H1 (cell line): ENCODE data around the gene FMNL2. TPM values are rescaled to one million over a fixed set of nuclear protein-coding genes. Genes with fewer than 3 reads are reported as not detected.
"Not testable (repeated sequence)": the region's sequence is repeated elsewhere in the genome, so short reads cannot be mapped to it uniquely, and the experiment has no call there.

Experiments used
- CTCF ChIA-PET: fragments of 300-600 bp; sonication (Branson Sonifier 250); formaldehyde crosslinking; loops from one replicate; lab custom pipeline; 2021; ENCODE audit not compliant: partially characterized antibody; lab: Charles Lee
- POLR2A ChIA-PET: fragments of 300-600 bp; sonication (Branson Sonifier 250); formaldehyde crosslinking; loops from one replicate; lab custom pipeline; 2021; ENCODE audit warnings: inconsistent platforms; ENCODE audit not compliant: partially characterized antibody; lab: Charles Lee
- DNase-seq, 2 experiments: peaks; one replicate each; pipeline versions ENCODE4 v3.0.0 to v3.0.0-alpha.2; 2010 to 2022; ENCODE audit warnings: low spot score in 2 of 2, low read depth in 1 of 2, mixed read lengths in 1 of 2
- FAIRE-seq: peaks from 2 replicates; lab custom pipeline; 2011; peaks lifted over from hg19 to GRCh38; lab: Jason Lieb, UNC
- H2AFZ ChIP-seq: 2 replicates; pipeline ENCODE4 v1.8.1; 2012; ENCODE audit warnings: low read length, inconsistent platforms
- H2AK5ac ChIP-seq: 2 replicates; pipeline ENCODE4 v1.6.1; 2013; ENCODE audit warnings: low read depth, low read length
- H2BK120ac ChIP-seq: replicated peaks from 2 replicates; pipeline ENCODE3; 2013; ENCODE audit warnings: low read depth, low read length, inconsistent platforms
- H2BK12ac ChIP-seq: 2 replicates; pipeline ENCODE4 v1.6.1; 2013; ENCODE audit warnings: low read depth, low read length
- H2BK15ac ChIP-seq: 2 replicates; pipeline ENCODE4 v1.6.1; 2013; ENCODE audit warnings: low read length
- H2BK20ac ChIP-seq: 2 replicates; pipeline ENCODE4 v1.6.1; 2013; ENCODE audit warnings: low read length
- H2BK5ac ChIP-seq: 2 replicates; pipeline ENCODE4 v1.6.1; 2013; ENCODE audit warnings: low read depth, low read length
- H3K14ac ChIP-seq: 2 replicates; pipeline ENCODE4 v1.6.1; 2013; ENCODE audit warnings: inconsistent platforms; ENCODE audit not compliant: insufficient read length
- H3K18ac ChIP-seq: 2 replicates; pipeline ENCODE4 v1.6.1; 2013; ENCODE audit warnings: low read length; ENCODE audit errors: extremely low read depth
- H3K23ac ChIP-seq: 2 replicates; pipeline ENCODE4 v1.6.1; 2013; ENCODE audit warnings: inconsistent platforms; ENCODE audit not compliant: insufficient read length
- H3K23me2 ChIP-seq: 2 replicates; pipeline ENCODE4 v1.6.1; 2013; ENCODE audit warnings: low read depth, low read length
- H3K27ac ChIP-seq: 2 replicates; pipeline ENCODE4 v1.6.1; 2011; ENCODE audit warnings: low read depth, low read length, inconsistent platforms
- H3K27me3 ChIP-seq, 4 experiments: replicated peaks in 1 of 4; 1 replicate in 1 of 4; 2 replicates in 3 of 4; pipeline versions ENCODE4 v1.6.1 to v1.8.1; 2011 to 2013; ENCODE audit warnings: low read length in 3 of 4, mild to moderate bottlenecking in 3 of 4, inconsistent platforms in 2 of 4, mixed read lengths in 2 of 4, moderate library complexity in 1 of 4; ENCODE audit not compliant: control insufficient read depth in 3 of 4, insufficient read depth in 3 of 4; ENCODE audit errors: extremely low read depth in 1 of 4
- H3K36me3 ChIP-seq, 4 experiments: 2 replicates each; pipeline versions ENCODE4 v1.6.1 to v1.8.1; 2011 to 2013; ENCODE audit warnings: mild to moderate bottlenecking in 4 of 4, low read length in 3 of 4, moderate library complexity in 2 of 4, control low read depth in 1 of 4, inconsistent platforms in 1 of 4; ENCODE audit not compliant: insufficient read depth in 4 of 4, control insufficient read depth in 2 of 4
- H3K4ac ChIP-seq: replicated peaks from 2 replicates; pipeline ENCODE3; 2013; ENCODE audit warnings: low read length, low read depth, mixed read lengths, inconsistent platforms; ENCODE audit not compliant: insufficient read length
- H3K4me1 ChIP-seq, 4 experiments: replicated peaks in 1 of 4; 1 replicate in 1 of 4; 2 replicates in 3 of 4; pipeline versions ENCODE4 v1.6.1 to v1.8.1; 2011 to 2013; ENCODE audit warnings: low read length in 3 of 4, inconsistent platforms in 2 of 4, mixed read lengths in 1 of 4; ENCODE audit not compliant: insufficient read depth in 4 of 4, control insufficient read depth in 3 of 4
- H3K4me2 ChIP-seq, 2 experiments: 2 replicates each; pipeline versions ENCODE4 v1.6.1 to v1.8.1; 2011 to 2013; ENCODE audit warnings: low read depth in 2 of 2, low read length in 2 of 2, control low read depth in 1 of 2, inconsistent platforms in 1 of 2, mild to moderate bottlenecking in 1 of 2; ENCODE audit not compliant: insufficient read depth in 1 of 2
- H3K4me3 ChIP-seq, 4 experiments: fragments of 200-600, 300-600 bp in 1 of 4; sonication (generic), shearing (Covaris generic), sonication (Bioruptor Twin) in 1 of 4; 2 replicates each; pipeline versions ENCODE4 v1.5.1 to v1.8.1; 2011 to 2016; ENCODE audit warnings: low read length in 4 of 4, low read depth in 3 of 4, control low read depth in 2 of 4, inconsistent platforms in 2 of 4, mild to moderate bottlenecking in 2 of 4, mixed read lengths in 1 of 4, moderate library complexity in 1 of 4; ENCODE audit not compliant: insufficient read depth in 2 of 4; ENCODE audit errors: extremely low read depth in 1 of 4
- H3K56ac ChIP-seq: replicated peaks from 2 replicates; pipeline ENCODE3; 2013; ENCODE audit warnings: low read depth, mild to moderate bottlenecking, mixed read lengths, low read length, inconsistent platforms; ENCODE audit not compliant: insufficient read length
- H3K79me1 ChIP-seq: 2 replicates; pipeline ENCODE4 v1.6.1; 2013; ENCODE audit warnings: low read depth, low read length, control low read depth
- H3K79me2 ChIP-seq, 2 experiments: 2 replicates each; pipeline versions ENCODE4 v1.6.1 to v1.8.1; 2012 to 2013; ENCODE audit warnings: low read length in 2 of 2, mild to moderate bottlenecking in 2 of 2, inconsistent platforms in 1 of 2; ENCODE audit not compliant: insufficient read depth in 2 of 2, control insufficient read depth in 1 of 2
- H3K9ac ChIP-seq, 4 experiments: replicated peaks in 1 of 4; 1 replicate in 1 of 4; 2 replicates in 3 of 4; pipeline versions ENCODE4 v1.6.1 to v1.8.1; 2011 to 2013; ENCODE audit warnings: low read depth in 3 of 4, low read length in 3 of 4, control low read depth in 2 of 4, mild to moderate bottlenecking in 2 of 4, moderate library complexity in 2 of 4, inconsistent platforms in 1 of 4; ENCODE audit errors: extremely low read depth in 1 of 4
- H3K9me3 ChIP-seq, 2 experiments: 2 replicates each; pipeline versions ENCODE4 v1.6.1 to v1.8.1; 2012 to 2013; ENCODE audit warnings: mild to moderate bottlenecking in 2 of 2, moderate library complexity in 2 of 2, control low read depth in 1 of 2, inconsistent platforms in 1 of 2, low read depth in 1 of 2, low read length in 1 of 2, mixed read lengths in 1 of 2; ENCODE audit not compliant: insufficient read depth in 2 of 2
- H4K20me1 ChIP-seq, 2 experiments: replicated peaks in 1 of 2; 2 replicates each; pipeline versions ENCODE3 to v1.8.1; 2011 to 2013; ENCODE audit warnings: inconsistent platforms in 2 of 2, low read length in 2 of 2, mild to moderate bottlenecking in 1 of 2; ENCODE audit not compliant: insufficient read depth in 2 of 2, control insufficient read depth in 1 of 2
- H4K5ac ChIP-seq: 2 replicates; pipeline ENCODE4 v1.6.1; 2013; ENCODE audit warnings: low read length, low read depth, mixed read lengths, inconsistent platforms; ENCODE audit not compliant: insufficient read length
- H4K8ac ChIP-seq: 2 replicates; pipeline ENCODE4 v1.8.0; 2013; ENCODE audit warnings: mild to moderate bottlenecking, moderate library complexity, low read length, inconsistent platforms; ENCODE audit not compliant: insufficient read depth; ENCODE audit errors: extremely low read depth
- H4K91ac ChIP-seq: replicated peaks from 2 replicates; pipeline ENCODE3; 2013; ENCODE audit warnings: low read length, mixed read lengths, inconsistent platforms; ENCODE audit not compliant: insufficient read length
- WGBS, 2 experiments: shearing (Covaris generic) in 1 of 2; methylation state at CpG; one replicate each; pipeline versions ENCODE4 v1.1.6 to v1.1.7; 2013 to 2015; ENCODE audit warnings: low lambda C conversion rate in 2 of 2, mixed read lengths in 2 of 2, inconsistent platforms in 1 of 2, low coverage in 1 of 2, missing lambda C conversion rate in 1 of 2; ENCODE audit not compliant: insufficient replicate concordance in 2 of 2, insufficient coverage in 1 of 2, insufficient read length in 1 of 2; ENCODE audit errors: extremely low coverage in 1 of 2, missing lambda C conversion rate in 1 of 2; 5-methylcytosine and 5-hydroxymethylcytosine counted together
- polyA plus RNA-seq, 7 experiments: library from polyadenylated mRNA; depleted of rRNA in 3 of 7; stranded (reverse) in 5 of 7; unstranded in 2 of 7; fragments of >200 nt in 5 of 7; fragments of 200-250 nt in 2 of 7; gene quantifications; 1 replicate in 5 of 7; 2 replicates in 1 of 7; 4 replicates in 1 of 7; pipeline versions ENCODE4 v1.2.1 to v1.2.3, GENCODE V29; 2011 to 2013; ENCODE audit warnings: missing spikeins in 2 of 7, mixed read lengths in 2 of 7
- total RNA-seq: library from RNA; stranded (reverse); fragmentation: NEBNext Ultra II Directional; extraction: Animal tissue kit (Norgen Biotek cat#: 25700); gene quantifications from 2 replicates; pipeline ENCODE4 v1.2.1, GENCODE V29; 2021

The FMNL2 gene
- total and polyA plus RNA-seq, 2 of the 8 experiments (the other 6 are each of a cell fraction or from before 2014, with no cell fraction given) = 15.5 to 45.1 TPM

DNA sequence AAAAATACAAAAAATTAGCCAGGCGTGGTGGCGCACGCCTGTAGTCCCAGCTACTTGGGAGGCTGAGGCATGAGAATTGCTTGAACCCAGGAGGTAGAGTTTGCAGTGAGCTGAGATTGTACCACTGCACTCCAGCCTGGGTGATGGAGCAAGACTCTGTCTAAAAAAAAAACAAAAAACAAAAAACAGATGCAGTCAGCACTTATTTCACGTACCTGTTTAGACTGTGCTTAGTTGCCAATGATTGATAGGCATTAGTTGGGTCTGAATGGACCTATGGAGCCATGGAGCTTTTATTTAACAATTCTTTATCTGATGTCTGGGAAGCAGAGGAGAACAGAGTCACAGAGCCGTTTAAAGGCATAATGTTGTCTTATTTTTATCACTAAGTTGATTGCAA is 139.5 kb downstream of the FMNL2 start:
- H3K9me3 ChIP-seq, H3K9ac ChIP-seq, H3K23me2 ChIP-seq, H2BK20ac ChIP-seq, H3K36me3 ChIP-seq, H2BK120ac ChIP-seq, POLR2A ChIA-PET, H3K27me3 ChIP-seq, FAIRE-seq, H3K4me2 ChIP-seq, H2BK5ac ChIP-seq, H3K79me1 ChIP-seq, H4K8ac ChIP-seq, H3K27ac ChIP-seq, H2BK12ac ChIP-seq, H4K20me1 ChIP-seq, H4K5ac ChIP-seq, H2AK5ac ChIP-seq, H4K91ac ChIP-seq, H3K56ac ChIP-seq, H2AFZ ChIP-seq, H3K4ac ChIP-seq, H2BK15ac ChIP-seq, H3K14ac ChIP-seq, H3K4me3 ChIP-seq, H3K23ac ChIP-seq, H3K4me1 ChIP-seq, H3K18ac ChIP-seq: not testable (repeated sequence)
- 92% methylated on average over 5 of the region's 5 CpGs; no CpG with 5 or more reads in 1 of the 2 experiments for WGBS, 2 experiments
- DNase-seq = peak in 1 of 2 experiments; percentile 6
- H3K79me2 ChIP-seq = peaks cover 0 to 86% of the 10 kb centered on the region in 2 experiments; a peak in 3 of 4 replicates
- CTCF ChIA-PET = interaction anchor here (0.8 to 1.3 kb wide), 3 partner anchors 12 to 31 kb away, joined by 3 to 4 read pairs (median 3); no protein-coding TSS in a partner anchor
